IMR-90 (cell line): ENCODE results near the gene GARNL3. TPM values are rescaled to one million over a fixed set of nuclear protein-coding genes. Genes with fewer than 3 reads are reported as not detected.

Source experiments
- ATAC-seq: fragments of 200-7000 bp; cut with Tn5 transposase; 2 replicates; pipeline ENCODE4 v1.9.1; 2020; ENCODE audit warnings: low read depth, mild to moderate bottlenecking, moderate library complexity
- BruUV-seq: library from RNA; stranded (reverse); fragments of 400-500 nt; replicated peaks from 2 replicates; lab custom pipeline; 2021; lab: Mats Ljungman, UMichigan
- CTCF ChIA-PET: fragments of 300-600 bp; formaldehyde crosslinking; extraction: SDS; loops from one replicate; lab custom pipeline; 2021; ENCODE audit warnings: antibody characterized with exemption; lab: Yijun Ruan, JAX
- POLR2A ChIA-PET: fragments of 300-600 bp; sonication (Branson Sonifier 250); formaldehyde crosslinking; loops from one replicate; lab custom pipeline; 2022; ENCODE audit warnings: antibody characterized with exemption; ENCODE audit not compliant: unreplicated experiment; lab: Charles Lee
- DNase-seq: peaks from one replicate; pipeline ENCODE4 v3.0.0; 2013
- H2AFZ ChIP-seq: replicated peaks from 2 replicates; pipeline ENCODE3; 2013; ENCODE audit warnings: low read length, mild to moderate bottlenecking; ENCODE audit not compliant: poor library complexity
- H2AK5ac ChIP-seq: 2 replicates; pipeline ENCODE4 v1.6.1; 2013; ENCODE audit warnings: low read depth, low read length, inconsistent platforms
- H2AK9ac ChIP-seq: replicated peaks from 2 replicates; pipeline ENCODE3; 2013; ENCODE audit warnings: mild to moderate bottlenecking, low read depth, low read length, moderate library complexity; ENCODE audit not compliant: poor library complexity
- H2BK120ac ChIP-seq: 2 replicates; pipeline ENCODE4 v1.6.1; 2013; ENCODE audit warnings: low read depth, low read length, inconsistent platforms
- H2BK15ac ChIP-seq: 3 replicates; pipeline ENCODE4 v1.6.1; 2013; ENCODE audit warnings: low read depth, low read length, inconsistent platforms
- H2BK20ac ChIP-seq: 2 replicates; pipeline ENCODE4 v1.6.1; 2013; ENCODE audit warnings: low read depth, mild to moderate bottlenecking, inconsistent platforms, low read length, moderate library complexity
- H2BK5ac ChIP-seq: 2 replicates; pipeline ENCODE4 v1.6.1; 2013; ENCODE audit warnings: mild to moderate bottlenecking, low read depth, low read length, inconsistent platforms; ENCODE audit not compliant: poor library complexity, severe bottlenecking
- H3K14ac ChIP-seq: replicated peaks from 2 replicates; pipeline ENCODE4 v1.6.1; 2013; ENCODE audit warnings: low read depth, low read length, inconsistent platforms
- H3K18ac ChIP-seq: 2 replicates; pipeline ENCODE4 v1.6.1; 2013; ENCODE audit warnings: low read depth, low read length, control low read depth
- H3K23ac ChIP-seq: 2 replicates; pipeline ENCODE4 v1.6.1; 2013; ENCODE audit warnings: low read depth, low read length, inconsistent platforms
- H3K27ac ChIP-seq: 2 replicates; pipeline ENCODE4 v1.5.1; 2013; ENCODE audit warnings: mild to moderate bottlenecking, control low read depth, low read length; ENCODE audit not compliant: insufficient read depth
- H3K27me3 ChIP-seq: 2 replicates; pipeline ENCODE4 v1.6.1; 2013; ENCODE audit warnings: low read length; ENCODE audit not compliant: control insufficient read depth, insufficient read depth
- H3K36me3 ChIP-seq: 2 replicates; pipeline ENCODE4 v1.6.1; 2013; ENCODE audit warnings: low read length, mixed read lengths; ENCODE audit not compliant: control insufficient read depth, insufficient read depth
- H3K4ac ChIP-seq: 2 replicates; pipeline ENCODE4 v1.6.1; 2013; ENCODE audit warnings: low read depth, low read length, inconsistent platforms
- H3K4me1 ChIP-seq: 2 replicates; pipeline ENCODE4 v1.6.1; 2013; ENCODE audit warnings: low read length, mixed read lengths; ENCODE audit not compliant: control insufficient read depth, insufficient read depth
- H3K4me2 ChIP-seq: 2 replicates; pipeline ENCODE4 v1.6.1; 2013; ENCODE audit warnings: low read depth, mild to moderate bottlenecking, control low read depth, low read length, moderate library complexity
- H3K4me3 ChIP-seq: 2 replicates; pipeline ENCODE4 v1.5.1; 2013; ENCODE audit warnings: low read depth, mild to moderate bottlenecking, control low read depth, low read length, moderate library complexity; ENCODE audit not compliant: insufficient read depth
- H3K56ac ChIP-seq: 2 replicates; pipeline ENCODE4 v1.6.1; 2013; ENCODE audit warnings: low read length, inconsistent platforms; ENCODE audit not compliant: insufficient read depth; ENCODE audit errors: extremely low read depth
- H3K79me1 ChIP-seq, 2 experiments: 2 replicates each; pipeline ENCODE4 v1.6.1; 2013; ENCODE audit warnings: low read length in 2 of 2, inconsistent platforms in 1 of 2, low read depth in 1 of 2
- H3K9ac ChIP-seq: 2 replicates; pipeline ENCODE4 v1.6.1; 2013; ENCODE audit warnings: low read depth, low read length, control low read depth
- H3K9me1 ChIP-seq: 2 replicates; pipeline ENCODE4 v1.6.1; 2013; ENCODE audit warnings: low read length, inconsistent platforms; ENCODE audit not compliant: insufficient read depth
- H3K9me3 ChIP-seq: 2 replicates; pipeline ENCODE4 v1.6.1; 2013; ENCODE audit warnings: low read length; ENCODE audit not compliant: control insufficient read depth, insufficient read depth
- H4K20me1 ChIP-seq: 2 replicates; pipeline ENCODE4 v1.6.1; 2013; ENCODE audit warnings: low read length, inconsistent platforms; ENCODE audit not compliant: insufficient read depth
- H4K5ac ChIP-seq: 2 replicates; pipeline ENCODE4 v1.6.1; 2013; ENCODE audit warnings: mild to moderate bottlenecking, low read depth, low read length, control low read depth
- H4K8ac ChIP-seq, 2 experiments: 2 replicates each; pipeline ENCODE4 v1.6.1; 2013; ENCODE audit warnings: low read depth in 2 of 2, low read length in 2 of 2, control low read depth in 1 of 2, inconsistent platforms in 1 of 2
- H4K91ac ChIP-seq: 2 replicates; pipeline ENCODE4 v1.6.1; 2013; ENCODE audit warnings: low read depth, low read length, inconsistent platforms; ENCODE audit not compliant: insufficient read depth
- CTCF ChIP-seq: conservative IDR thresholded peaks from 2 replicates; pipeline ENCODE4 v1.5.1; 2012; ENCODE audit warnings: mild to moderate bottlenecking, low read depth, low read length, improper control_type of control experiment
- MXI1 ChIP-seq: IDR thresholded peaks from 2 replicates; pipeline ENCODE4 v1.6.1; 2012; ENCODE audit warnings: low read depth, mild to moderate bottlenecking, low read length, moderate library complexity, borderline replicate concordance
- NFE2L2 ChIP-seq: fragments of 150-350 bp; IDR thresholded peaks from 2 replicates; pipeline ENCODE4 v1.6.1; 2016; ENCODE audit warnings: low read depth, mild to moderate bottlenecking, low read length
- POLR2A ChIP-seq: IDR thresholded peaks from 2 replicates; pipeline ENCODE4 v1.6.1; 2012; ENCODE audit warnings: mild to moderate bottlenecking, low read depth, low read length
- SMC3 ChIP-seq: fragments of 150-350 bp; IDR thresholded peaks from 2 replicates; pipeline ENCODE4 v1.6.1; 2016; ENCODE audit warnings: low read depth, mild to moderate bottlenecking, antibody characterized with exemption, low read length, moderate library complexity
- USF2 ChIP-seq: fragments of 150-350 bp; IDR thresholded peaks from 2 replicates; pipeline ENCODE4 v1.6.1; 2017; ENCODE audit warnings: mild to moderate bottlenecking, antibody characterized with exemption, low read length, low read depth
- WGBS, 2 experiments: methylation state at CpG; one replicate each; pipeline versions ENCODE4 v1.1.5 to v1.1.7; 2013; ENCODE audit warnings: missing lambda C conversion rate in 2 of 2; ENCODE audit not compliant: insufficient read length in 1 of 2; ENCODE audit errors: extremely low coverage in 2 of 2; 5-methylcytosine and 5-hydroxymethylcytosine counted together
- dilution Hi-C: fragments of 300-500 bp; cut with HindIII; formaldehyde crosslinking; loops from one replicate; pipeline ENCODE4 v1.14.3; 2018; ENCODE audit warnings: low sequenced_read_pairs; ENCODE audit not compliant: unreplicated experiment
- in situ Hi-C: fragments of 300-500 bp; cut with MboI; formaldehyde crosslinking; loops from 3 replicates; pipeline ENCODE4 v1.14.3; 2019; ENCODE audit warnings: low sequenced_read_pairs, inconsistent platforms, mixed read lengths
- intact Hi-C: fragments of 100-400 bp; cut with micrococcal nuclease; formaldehyde crosslinking; loops from 2 replicates; pipeline ENCODE4 v1.10.0; 2022
- polyA plus RNA-seq, 3 experiments: library from polyadenylated mRNA; depleted of rRNA; stranded (reverse); fragments of >200 nt; gene quantifications; 2 replicates each; pipeline ENCODE4 v1.2.3, GENCODE V29; 2012; ENCODE audit warnings: low replicate concordance in 1 of 3
- total RNA-seq: library from RNA; depleted of rRNA; stranded (reverse); fragments of >200 nt; gene quantifications from 2 replicates; pipeline ENCODE4 v1.2.3, GENCODE V29; 2012

Gene GARNL3
- total and polyA plus RNA-seq, 2 of the 4 experiments (the other 2 are of a cell fraction), result 1.9 to 5.0 TPM

DNA sequence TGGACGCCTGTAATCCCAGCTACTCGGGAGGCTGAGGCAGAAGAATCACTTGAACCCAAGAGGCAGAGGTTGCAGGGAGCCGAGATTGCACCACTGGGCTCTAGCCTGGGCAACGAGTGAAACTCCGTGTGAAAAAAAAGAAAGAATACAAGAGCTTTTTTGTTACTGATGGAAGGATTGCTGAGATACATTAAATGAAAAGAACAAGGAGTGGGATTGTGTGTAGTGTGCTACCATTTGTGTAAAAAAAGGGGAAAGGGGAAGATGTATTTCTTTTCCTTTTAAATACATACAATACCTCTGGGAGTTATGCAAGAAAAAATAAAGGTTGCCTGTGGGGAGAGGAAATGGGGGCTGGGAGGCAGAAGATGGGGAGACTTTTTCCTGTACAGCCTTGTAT lies 14.7 kb upstream of the GARNL3 start:
- DNase-seq (no peak), ATAC-seq (no peak)
- Histone ChIP-seq H3K56ac (no peak overlapping the region), H3K27ac (no peak overlapping the region), H3K27me3 (no peaks in the 10 kb centered on the region), H3K4me2 (no peak overlapping the region), H2BK5ac (no peak overlapping the region), H2BK15ac (no peak overlapping the region), H4K8ac (no peak overlapping the region), H3K9ac (no peak overlapping the region), H4K5ac (no peak overlapping the region), H3K36me3 (no peaks in the 10 kb centered on the region), H2BK120ac (no peak overlapping the region), H2AK9ac (no peak overlapping the region), H2BK20ac (no peak overlapping the region), H3K23ac (no peak overlapping the region), H3K4me1 (no peaks in the 10 kb centered on the region), H3K4me3 (no peak overlapping the region), H3K18ac (no peak overlapping the region), H3K9me3 (no peaks in the 10 kb centered on the region), H3K9me1 (no peaks in the 10 kb centered on the region), H2AFZ (no peak overlapping the region), H4K91ac (no peak overlapping the region), H3K4ac (no peak overlapping the region), H2AK5ac (no peak overlapping the region), H3K79me1 (0 out of 4 replicates have a peak, but pooled peaks cover 0 to 4% of the 10 kb centered on the region in 2 experiments), H4K20me1 (no peaks in the 10 kb centered on the region), H3K14ac (no peak overlapping the region)
- TF ChIP-seq SMC3, result no peak
- no peak for TF ChIP-seq MXI1
- TF ChIP-seq NFE2L2, result no peak
- no peak for TF ChIP-seq USF2
- TF ChIP-seq POLR2A, result no peak
- TF ChIP-seq CTCF, result no peak
- intact Hi-C loops (no loop called here), dilution Hi-C loops (no loop called here), in situ Hi-C loops (no loop called here)
- ChIA-PET POLR2A (no interaction called here), CTCF (no interaction called here)
- WGBS, 2 experiments, result 100% methylated on average over 1 of the region's 5 CpGs; no CpG with 5 or more reads in 1 of the 2 experiments
- BruUV-seq, result no TSS peak
